ENCODE data around the gene RIMS1.

Gene RIMS1

GRCh38 chr6:72203983-72204382 is 317.6 kb downstream of the RIMS1 start:
- H3K4me3 ChIP-seq: no peak overlapping the region
- no peak for TF ChIP-seq CTCF (IDR thresholded peaks at IDR 0.05)
- DNase-seq (ENCODE audit: low spot score): no peak
- H3K27ac ChIP-seq: no peak overlapping the region

- no peak for TF ChIP-seq CTCF (IDR thresholded peaks at IDR 0.05)
- DNase-seq (ENCODE audit: low spot score): no peak
- no peak overlapping the region for H3K27ac ChIP-seq
- H3K4me3 ChIP-seq: no peak overlapping the region
These were observed 319.1 kb downstream of the RIMS1 start for GRCh38 chr6:72205500-72205899.

GRCh38 chr6:72206606-72207005 is 320.3 kb downstream of the RIMS1 start:
- DNase-seq (ENCODE audit: low spot score): no peak

GRCh38 chr6:72212686-72213085 is 326.3 kb downstream of the RIMS1 start:
- Histone ChIP-seq H3K27ac (no peak overlapping the region), H3K4me3 (no peak overlapping the region)
- DNase-seq (ENCODE audit: low spot score): no peak
- TF ChIP-seq CTCF (IDR thresholded peaks at IDR 0.05): no peak

More at GRCh38 chr6:72206606-72207005, 320.3 kb downstream of the RIMS1 start:
- Histone ChIP-seq H3K27ac (no peak overlapping the region), H3K4me3 (no peak overlapping the region)
- no peak for TF ChIP-seq CTCF (IDR thresholded peaks at IDR 0.05)

- no peak for TF ChIP-seq CTCF (IDR thresholded peaks at IDR 0.05)
- no peak overlapping the region for H3K27ac ChIP-seq
These were observed 327.3 kb downstream of the RIMS1 start for GRCh38 chr6:72213654-72214053.

GRCh38 chr6:72216222-72217068 is 330.1 kb downstream of the RIMS1 start:
- Histone ChIP-seq H3K4me3 (no peak overlapping the region), H3K27ac (no peak overlapping the region)
- DNase-seq (ENCODE audit: low spot score): no peak
- TF ChIP-seq CTCF (IDR thresholded peaks at IDR 0.05): no peak

More at GRCh38 chr6:72213654-72214053, 327.3 kb downstream of the RIMS1 start:
- no peak overlapping the region for H3K4me3 ChIP-seq
- DNase-seq (ENCODE audit: low spot score): no peak

- no peak overlapping the region for H3K4me3 ChIP-seq
- no peak overlapping the region for H3K27ac ChIP-seq
- DNase-seq (ENCODE audit: low spot score): no peak
- no peak for TF ChIP-seq CTCF (IDR thresholded peaks at IDR 0.05)
These were observed 331.3 kb downstream of the RIMS1 start for GRCh38 chr6:72217626-72218025.
